ACHN (cell line): Measurements from ENCODE around the gene MMEL1.

Experiments used
- DNase-seq: peaks from one replicate; pipeline ENCODE4 v3.0.0-alpha.2; 2015
- in situ Hi-C: cut with HindIII; loops from 2 replicates; pipeline ENCODE4 v1.10.0; 2017; ENCODE audit warnings: low sequenced_read_pairs, low pct_ligation_motif_present, low pct_unique_long_range_greater_than_20kb

Gene MMEL1

GRCh38 chr1:2567083-2567679 is 65.6 kb downstream of the MMEL1 start:
- no peak for DNase-seq
- in situ Hi-C loops = no loop called here

GRCh38 chr1:2566101-2567045 is 66.4 kb downstream of the MMEL1 start:
- no peak for DNase-seq
- in situ Hi-C loops = no loop called here

GRCh38 chr1:2564815-2565374 is 67.9 kb downstream of the MMEL1 start:
- DNase-seq = no peak
- in situ Hi-C loops = no loop called here

- DNase-seq = no peak
- in situ Hi-C loops = no loop called here
Measured at GRCh38 chr1:2564006-2564814, 68.6 kb downstream of the MMEL1 start.

GRCh38 chr1:2563205-2563604 is 69.6 kb downstream of the MMEL1 start:
- in situ Hi-C loops = no loop called here

GRCh38 chr1:2561898-2562895 is 70.6 kb downstream of the MMEL1 start:
- DNase-seq = no peak
- in situ Hi-C loops = no loop called here

More at GRCh38 chr1:2563205-2563604, 69.6 kb downstream of the MMEL1 start:
- no peak for DNase-seq

GRCh38 chr1:2561446-2561845 is 71.4 kb downstream of the MMEL1 start:
- in situ Hi-C loops = no loop called here
- no peak for DNase-seq

GRCh38 chr1:2560299-2561073 is 72.3 kb downstream of the MMEL1 start:
- in situ Hi-C loops = no loop called here

GRCh38 chr1:2559509-2560298 is 73.1 kb downstream of the MMEL1 start:
- in situ Hi-C loops = no loop called here
- no peak for DNase-seq

More at GRCh38 chr1:2560299-2561073, 72.3 kb downstream of the MMEL1 start:
- DNase-seq = no peak

GRCh38 chr1:2558861-2559260 is 74.0 kb downstream of the MMEL1 start:
- no peak for DNase-seq
- in situ Hi-C loops = no loop called here

- DNase-seq = no peak
- in situ Hi-C loops = no loop called here
Measured at GRCh38 chr1:2558420-2558819, 74.4 kb downstream of the MMEL1 start.

GRCh38 chr1:2557482-2558400 is 75.1 kb downstream of the MMEL1 start:
- DNase-seq = no peak
- in situ Hi-C loops = no loop called here

GRCh38 chr1:2556678-2557481 is 75.9 kb downstream of the MMEL1 start:
- in situ Hi-C loops = no loop called here
- DNase-seq = no peak

GRCh38 chr1:2556277-2556677 is 76.5 kb downstream of the MMEL1 start, which contains the start of gene TNFRSF14:
TSS of gene TNFRSF14 (plus strand) at chr1:2556371. CDS start at chr1:2556665, 294 bp downstream.
- in situ Hi-C loops = no loop called here
- peak; percentile 58 for DNase-seq
